ENCODE data around the gene NRDC. TPM values are rescaled to one million over a fixed set of nuclear protein-coding genes. Genes with fewer than 3 reads are reported as not detected.

The NRDC gene
- polyA plus RNA-seq, 3 donors: 66.8 to 92.0 (median 74.3) TPM

- no peaks in the 10 kb centered on the region for H3K27me3 Mint-ChIP-seq (ENCODE audit: low read depth in 3 of 3)
- no peaks in the 10 kb centered on the region for H3K4me1 Mint-ChIP-seq
- Histone ChIP-seq H3K36me3 (replicated peaks in 1 of 2; ENCODE audit: control insufficient read depth in 1 of 2, insufficient read depth in 2 of 2, low read length in 2 of 2) (peaks cover 79 to 93% of the 10 kb centered on the region in 2 donors), H2AFZ (ENCODE audit: insufficient read depth, low read depth, low read length, poor library complexity, severe bottlenecking) (no peak overlapping the region), H3K27me3 (ENCODE audit: control insufficient read depth in 2 of 2, insufficient read depth in 2 of 2, low read length in 2 of 2) (no peaks in the 10 kb centered on the region), H3K9me3 (replicated peaks in 1 of 2; ENCODE audit: control insufficient read depth in 1 of 2, insufficient read depth in 1 of 2, low read length in 2 of 2) (no peaks in the 10 kb centered on the region), H3K4me2 (replicated peaks; ENCODE audit: extremely low read depth, low read length, poor library complexity, severe bottlenecking) (no peak overlapping the region), H4K20me1 (ENCODE audit: insufficient read depth, low read length) (no peaks in the 10 kb centered on the region), H3K79me2 (ENCODE audit: insufficient read depth, low read length) (no peaks in the 10 kb centered on the region), H3K4me3 (replicated peaks in 1 of 3; ENCODE audit: low read depth in 2 of 3, low read length in 3 of 3) (no peak overlapping the region), H3K4me1 (ENCODE audit: control insufficient read depth in 1 of 2, insufficient read depth in 2 of 2, low read length in 2 of 2) (no peaks in the 10 kb centered on the region), H3K9ac (ENCODE audit: insufficient read depth, low read length, poor library complexity, severe bottlenecking) (no peak overlapping the region), H3K27ac (ENCODE audit: low read depth in 1 of 2, low read length in 2 of 2) (no peak overlapping the region)
- H3K36me3 Mint-ChIP-seq: peaks cover 72 to 83% of the 10 kb centered on the region in 2 donors
- no peak for TF ChIP-seq CTCF (IDR thresholded peaks at IDR 0.05)
- intact Hi-C loops (cut with micrococcal nuclease): no loop called here
- WGBS (ENCODE audit: insufficient coverage): no CpG with 5 or more reads among the region's 2 CpGs
- H3K9me3 Mint-ChIP-seq: no peaks in the 10 kb centered on the region
- H3K4me3 Mint-ChIP-seq: no peak overlapping the region
- H3K27ac Mint-ChIP-seq: no peak overlapping the region
- no peak for DNase-seq
Observed at GRCh38 chr1:51799372-51799771, 79.2 kb downstream of the NRDC start.

- no peaks in the 10 kb centered on the region for H3K9me3 Mint-ChIP-seq
- peak overlapping the region in 1 of 7 donors; percentile 37 for H3K27ac Mint-ChIP-seq
- peaks cover 14% of the 10 kb centered on the region for H4K20me1 ChIP-seq (ENCODE audit: insufficient read depth, low read length)
- intact Hi-C loops (cut with micrococcal nuclease): no loop called here
- H2AFZ ChIP-seq (ENCODE audit: insufficient read depth, low read depth, low read length, poor library complexity, severe bottlenecking): no peak overlapping the region
- no peaks in the 10 kb centered on the region for H3K4me1 ChIP-seq (ENCODE audit: control insufficient read depth in 1 of 2, insufficient read depth in 2 of 2, low read length in 2 of 2)
- no peaks in the 10 kb centered on the region for H3K4me1 Mint-ChIP-seq
- no peaks in the 10 kb centered on the region for H3K79me2 ChIP-seq (ENCODE audit: insufficient read depth, low read length)
- peak overlapping the region in 1 of 2 donors; percentile 30 for H3K27ac ChIP-seq (ENCODE audit: low read depth in 1 of 2, low read length in 2 of 2)
- TF ChIP-seq CTCF (IDR thresholded peaks at IDR 0.05): no peak
- H3K4me2 ChIP-seq (replicated peaks; ENCODE audit: extremely low read depth, low read length, poor library complexity, severe bottlenecking): no peak overlapping the region
- H3K9ac ChIP-seq (ENCODE audit: insufficient read depth, low read length, poor library complexity, severe bottlenecking): no peak overlapping the region
- no peaks in the 10 kb centered on the region for H3K27me3 ChIP-seq (ENCODE audit: control insufficient read depth in 2 of 2, insufficient read depth in 2 of 2, low read length in 2 of 2)
- H3K4me3 Mint-ChIP-seq: no peak overlapping the region
- H3K9me3 ChIP-seq (replicated peaks in 1 of 2; ENCODE audit: control insufficient read depth in 1 of 2, insufficient read depth in 1 of 2, low read length in 2 of 2): no peaks in the 10 kb centered on the region
- peaks cover 83 to 93% of the 10 kb centered on the region in 2 donors for H3K36me3 ChIP-seq (replicated peaks in 1 of 2; ENCODE audit: control insufficient read depth in 1 of 2, insufficient read depth in 2 of 2, low read length in 2 of 2)
- no peak for DNase-seq
- no peak overlapping the region for H3K4me3 ChIP-seq (replicated peaks in 1 of 3; ENCODE audit: low read depth in 2 of 3, low read length in 3 of 3)
- H3K27me3 Mint-ChIP-seq (ENCODE audit: low read depth in 3 of 3): no peaks in the 10 kb centered on the region
- peaks cover 80 to 89% of the 10 kb centered on the region in 2 donors for H3K36me3 Mint-ChIP-seq
Observed at GRCh38 chr1:51794868-51795267, 83.7 kb downstream of the NRDC start.
